Gastroesophageal sphincter (tissue), 3 donors: ENCODE data around the gene ASB15.

Experiments
- CTCF ChIP-seq, 4 experiments: fragments of 200-600 bp in 2 of 4; fragments of 450-650 bp in 2 of 4; sonication (generic) in 1 of 4; IDR thresholded peaks; one replicate each; pipeline ENCODE4 v1.5.1; 2017 to 2019; ENCODE audit warnings: antibody characterized with exemption in 4 of 4, mild to moderate bottlenecking in 2 of 4, moderate library complexity in 2 of 4
- EP300 ChIP-seq: sonication (generic); formaldehyde crosslinking; IDR thresholded peaks from one replicate; pipeline ENCODE4 v1.6.1; 2017; ENCODE audit warnings: antibody characterized with exemption, mild to moderate bottlenecking
- POLR2A ChIP-seq, 2 donors: fragments of 450-650 bp; IDR thresholded peaks; one replicate each; pipeline ENCODE4 v1.6.1; 2017; ENCODE audit warnings: antibody characterized with exemption in 2 of 2, mild to moderate bottlenecking in 2 of 2, moderate library complexity in 1 of 2

- TF ChIP-seq CTCF (IDR thresholded peaks at IDR 0.05) (no peak), POLR2A (IDR thresholded peaks at IDR 0.05) (no peak), EP300 (no peak)
Measured at GRCh38 chr7:123583821-123584220, 17.8 kb upstream of the ASB15 start.
